Measurements from ENCODE around the gene C20orf144.

DNA sequence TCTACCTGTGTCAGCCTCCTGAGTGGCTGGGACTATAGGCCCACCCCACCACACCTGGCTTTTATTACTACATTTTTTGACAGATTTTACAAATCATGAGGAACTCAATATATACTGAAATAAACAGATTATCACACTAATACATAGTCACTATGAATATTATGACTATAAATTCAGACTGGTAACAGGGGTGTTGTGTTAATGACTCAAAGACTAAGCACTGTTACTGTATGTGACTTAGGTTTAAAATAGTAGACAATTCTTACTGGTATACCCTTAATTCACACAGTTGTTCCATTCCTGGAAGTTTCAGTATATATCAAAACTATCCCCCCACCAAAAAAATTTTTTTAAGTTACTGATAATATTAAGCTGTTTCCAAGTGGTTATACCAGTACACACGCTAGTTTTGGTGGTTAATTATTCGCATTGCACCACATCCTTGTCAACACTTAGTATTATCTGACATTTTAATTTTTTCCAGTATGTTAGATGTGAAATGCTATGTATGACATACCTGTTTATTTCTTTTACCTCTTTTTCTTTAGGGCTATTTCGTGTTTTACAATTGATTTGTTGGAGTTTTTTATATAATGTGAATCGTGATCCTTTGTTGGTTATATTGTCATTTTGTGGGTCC, 34.4 kb upstream of the C20orf144 start:
- TF ChIP-seq, protein P1, sequence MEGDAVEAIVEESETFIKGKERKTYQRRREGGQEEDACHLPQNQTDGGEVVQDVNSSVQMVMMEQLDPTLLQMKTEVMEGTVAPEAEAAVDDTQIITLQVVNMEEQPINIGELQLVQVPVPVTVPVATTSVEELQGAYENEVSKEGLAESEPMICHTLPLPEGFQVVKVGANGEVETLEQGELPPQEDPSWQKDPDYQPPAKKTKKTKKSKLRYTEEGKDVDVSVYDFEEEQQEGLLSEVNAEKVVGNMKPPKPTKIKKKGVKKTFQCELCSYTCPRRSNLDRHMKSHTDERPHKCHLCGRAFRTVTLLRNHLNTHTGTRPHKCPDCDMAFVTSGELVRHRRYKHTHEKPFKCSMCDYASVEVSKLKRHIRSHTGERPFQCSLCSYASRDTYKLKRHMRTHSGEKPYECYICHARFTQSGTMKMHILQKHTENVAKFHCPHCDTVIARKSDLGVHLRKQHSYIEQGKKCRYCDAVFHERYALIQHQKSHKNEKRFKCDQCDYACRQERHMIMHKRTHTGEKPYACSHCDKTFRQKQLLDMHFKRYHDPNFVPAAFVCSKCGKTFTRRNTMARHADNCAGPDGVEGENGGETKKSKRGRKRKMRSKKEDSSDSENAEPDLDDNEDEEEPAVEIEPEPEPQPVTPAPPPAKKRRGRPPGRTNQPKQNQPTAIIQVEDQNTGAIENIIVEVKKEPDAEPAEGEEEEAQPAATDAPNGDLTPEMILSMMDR (IDR thresholded peaks at IDR 0.05): no peak
- no peak for TF ChIP-seq POLR2AphosphoS5 (IDR thresholded peaks at IDR 0.05)

Data from esophagus muscularis mucosa (tissue), 3 donors.